ENCODE results near the gene LRRC14B. TPM values are rescaled to one million over a fixed set of nuclear protein-coding genes. Genes with fewer than 3 reads are reported as not detected.

The LRRC14B gene
- total RNA-seq, 1 experiment from 2014 or later: not detected

DNA sequence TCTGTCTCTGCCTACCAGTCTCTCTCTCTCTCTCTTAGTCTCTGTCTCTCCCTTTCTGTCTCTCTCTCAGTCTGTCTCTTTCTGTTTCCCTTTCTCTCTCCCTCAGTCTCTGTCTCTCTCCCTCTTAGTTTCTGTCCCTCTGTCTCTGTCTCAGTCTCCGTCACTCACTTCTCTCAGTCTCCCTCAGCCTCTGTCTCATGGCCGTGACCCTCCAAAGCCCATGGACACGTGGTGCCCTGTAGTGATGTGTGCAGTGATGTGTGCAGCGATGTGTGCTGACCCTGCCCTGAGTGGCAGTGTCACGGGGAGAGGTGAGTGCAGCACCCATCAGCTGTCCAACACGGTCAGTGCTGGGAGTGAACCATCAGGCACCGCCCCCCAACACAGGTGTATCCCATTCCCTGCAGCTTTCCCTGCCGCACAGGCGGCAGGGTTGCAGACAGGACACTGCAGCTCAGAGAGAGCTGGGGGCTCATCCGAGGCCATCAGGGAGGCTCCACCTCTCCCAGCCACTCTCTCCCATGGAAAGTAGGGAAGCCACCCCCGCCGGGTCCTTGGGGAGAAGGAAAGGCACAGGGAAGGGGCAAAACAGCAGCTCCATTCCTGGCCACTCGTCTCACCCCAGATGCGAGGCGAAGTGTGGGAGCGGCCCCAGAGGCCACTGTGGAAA, 794 bp upstream of the LRRC14B start:
- ATAC-seq: no peak
- CTCF ChIA-PET: no interaction called here

DNA sequence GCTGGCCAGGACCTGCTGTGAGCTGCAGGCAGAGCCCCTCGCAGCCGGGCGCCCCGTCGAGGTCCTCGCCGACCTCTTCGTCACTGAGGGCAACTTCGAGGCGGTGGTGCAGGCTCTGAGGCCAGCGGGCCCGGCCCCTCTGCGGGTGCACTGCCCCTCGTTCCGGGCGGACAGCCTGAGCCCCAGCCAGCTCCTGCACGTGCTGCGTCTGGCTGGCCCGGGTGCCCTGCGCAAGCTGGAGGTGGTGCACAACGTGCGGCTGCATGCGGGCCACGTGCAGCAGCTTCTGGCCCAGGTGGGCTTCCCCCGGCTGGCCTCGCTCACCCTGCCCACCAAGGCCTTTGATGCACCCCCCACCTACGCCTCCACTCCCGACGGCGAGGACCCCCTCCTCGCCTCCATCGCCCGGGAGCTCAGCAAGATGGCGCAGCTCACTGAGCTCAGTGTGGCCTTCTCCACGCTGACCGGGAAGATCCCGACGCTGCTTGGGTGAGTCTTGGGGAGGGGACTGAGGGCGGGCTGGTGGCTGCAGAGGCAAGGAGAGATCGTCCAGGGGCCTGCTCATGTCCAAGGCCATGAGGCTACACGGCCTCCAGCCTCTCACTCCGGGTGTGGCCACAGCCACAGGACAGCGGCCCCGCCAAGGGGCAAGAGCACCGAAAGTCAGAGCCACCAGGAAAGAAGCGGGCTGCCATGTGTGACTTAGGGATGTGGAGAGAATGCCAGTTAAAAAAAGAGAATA, 825 bp downstream of the LRRC14B start:
- Histone ChIP-seq H3F3A (ENCODE audit: low read length, unreplicated experiment) (no peaks in the 10 kb centered on the region), H4K20me1 (ENCODE audit: low read length) (no peaks in the 10 kb centered on the region), H3K4me1 (ENCODE audit: insufficient read depth, low read length) (peaks cover 11% of the 10 kb centered on the region), H3K4me2 (ENCODE audit: low read length) (no peak overlapping the region), H3K9me2 (replicated peaks; ENCODE audit: low read length) (no peaks in the 10 kb centered on the region), H3K79me2 (ENCODE audit: low read length) (no peaks in the 10 kb centered on the region), H2AFZ (ENCODE audit: low read length) (no peak overlapping the region), H3K36me3 (ENCODE audit: low read depth, low read length) (no peaks in the 10 kb centered on the region), H3K27ac (ENCODE audit: low read length) (no peak overlapping the region), H3K9ac (ENCODE audit: low read length) (no peak overlapping the region), H3K9me3 (ENCODE audit: low read length) (no peaks in the 10 kb centered on the region), H3K4me3 (ENCODE audit: low read length) (no peak overlapping the region), H3K27me3 (ENCODE audit: low read length) (no peaks in the 10 kb centered on the region)
- ChIA-PET CTCF (no interaction called here), POLR2A (ENCODE audit: unreplicated experiment) (no interaction called here)
- no TSS peak for BruUV-seq (replicated peaks)
- DNase-seq: no peak
- ATAC-seq: no peak
- no peak for TF ChIP-seq EZH2phosphoT487 (IDR thresholded peaks at IDR 0.05; ENCODE audit: borderline replicate concordance, low read length)
- intact Hi-C loops (cut with micrococcal nuclease): no loop called here

More for the DNA sequence above, 794 bp upstream of the LRRC14B start:
- Histone ChIP-seq H3K79me2 (ENCODE audit: low read length) (no peaks in the 10 kb centered on the region), H3K27me3 (ENCODE audit: low read length) (no peaks in the 10 kb centered on the region), H2AFZ (ENCODE audit: low read length) (no peak overlapping the region), H3K9me3 (ENCODE audit: low read length) (no peaks in the 10 kb centered on the region), H4K20me1 (ENCODE audit: low read length) (no peaks in the 10 kb centered on the region), H3K4me1 (ENCODE audit: insufficient read depth, low read length) (peaks cover 11% of the 10 kb centered on the region), H3K4me2 (ENCODE audit: low read length) (no peak overlapping the region), H3K9me2 (replicated peaks; ENCODE audit: low read length) (no peaks in the 10 kb centered on the region), H3K4me3 (ENCODE audit: low read length) (no peak overlapping the region), H3K36me3 (ENCODE audit: low read depth, low read length) (no peaks in the 10 kb centered on the region), H3F3A (ENCODE audit: low read length, unreplicated experiment) (no peaks in the 10 kb centered on the region), H3K27ac (ENCODE audit: low read length) (no peak overlapping the region), H3K9ac (ENCODE audit: low read length) (no peak overlapping the region)
- no peak for TF ChIP-seq EZH2phosphoT487 (IDR thresholded peaks at IDR 0.05; ENCODE audit: borderline replicate concordance, low read length)
- TF ChIP-seq CTCF (conservative IDR thresholded peaks at IDR 0.05; ENCODE audit: low read depth, low read length): no peak
- TF ChIP-seq EZH2 (IDR thresholded peaks at IDR 0.05; ENCODE audit: low read length, unreplicated experiment): no peak
- POLR2A ChIA-PET (ENCODE audit: unreplicated experiment): no interaction called here
- no peak for DNase-seq
- BruUV-seq (replicated peaks): no TSS peak
- intact Hi-C loops (cut with micrococcal nuclease): no loop called here

DNA sequence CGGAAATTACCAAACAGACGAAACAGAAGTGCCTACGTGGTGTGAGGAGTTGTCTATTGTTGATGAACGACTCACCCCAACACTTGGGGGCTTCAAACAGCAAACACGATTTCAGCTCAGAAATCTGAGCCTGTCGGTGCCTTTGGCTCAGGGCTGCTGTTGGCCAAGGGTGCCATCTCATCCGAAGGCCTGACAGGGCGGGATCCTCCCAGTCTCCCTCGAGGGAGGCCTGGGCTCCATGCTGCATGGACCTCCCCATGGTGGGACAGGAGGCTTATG, 1.3 kb downstream of the LRRC14B start:
- H3K36me3 ChIP-seq (ENCODE audit: low read depth, low read length): no peaks in the 10 kb centered on the region
- no peaks in the 10 kb centered on the region for H3K27me3 ChIP-seq (ENCODE audit: low read length)
- intact Hi-C loops (cut with micrococcal nuclease): no loop called here
- H3K9ac ChIP-seq (ENCODE audit: low read length): no peak overlapping the region
- ChIA-PET POLR2A (ENCODE audit: unreplicated experiment) (no interaction called here), CTCF (no interaction called here)
- no peak for ATAC-seq
- no peaks in the 10 kb centered on the region for H3K79me2 ChIP-seq (ENCODE audit: low read length)
- no peaks in the 10 kb centered on the region for H3F3A ChIP-seq (ENCODE audit: low read length, unreplicated experiment)
- no peaks in the 10 kb centered on the region for H3K9me2 ChIP-seq (replicated peaks; ENCODE audit: low read length)
- H3K27ac ChIP-seq (ENCODE audit: low read length): no peak overlapping the region
- no peaks in the 10 kb centered on the region for H3K9me3 ChIP-seq (ENCODE audit: low read length)
- no peak overlapping the region for H2AFZ ChIP-seq (ENCODE audit: low read length)
- no peak overlapping the region for H3K4me3 ChIP-seq (ENCODE audit: low read length)
- no peaks in the 10 kb centered on the region for H4K20me1 ChIP-seq (ENCODE audit: low read length)
- no peak for DNase-seq
- H3K4me1 ChIP-seq (ENCODE audit: insufficient read depth, low read length): peaks cover 11% of the 10 kb centered on the region
- H3K4me2 ChIP-seq (ENCODE audit: low read length): no peak overlapping the region
- no peak for TF ChIP-seq CTCF (conservative IDR thresholded peaks at IDR 0.05; ENCODE audit: low read depth, low read length)
- no peak for TF ChIP-seq EZH2phosphoT487 (IDR thresholded peaks at IDR 0.05; ENCODE audit: borderline replicate concordance, low read length)
- TF ChIP-seq EZH2 (IDR thresholded peaks at IDR 0.05; ENCODE audit: low read length, unreplicated experiment): no peak
- BruUV-seq (replicated peaks): no TSS peak

Data from PC-3 (cell line).